ENCODE data around the gene YAE1.

DNA sequence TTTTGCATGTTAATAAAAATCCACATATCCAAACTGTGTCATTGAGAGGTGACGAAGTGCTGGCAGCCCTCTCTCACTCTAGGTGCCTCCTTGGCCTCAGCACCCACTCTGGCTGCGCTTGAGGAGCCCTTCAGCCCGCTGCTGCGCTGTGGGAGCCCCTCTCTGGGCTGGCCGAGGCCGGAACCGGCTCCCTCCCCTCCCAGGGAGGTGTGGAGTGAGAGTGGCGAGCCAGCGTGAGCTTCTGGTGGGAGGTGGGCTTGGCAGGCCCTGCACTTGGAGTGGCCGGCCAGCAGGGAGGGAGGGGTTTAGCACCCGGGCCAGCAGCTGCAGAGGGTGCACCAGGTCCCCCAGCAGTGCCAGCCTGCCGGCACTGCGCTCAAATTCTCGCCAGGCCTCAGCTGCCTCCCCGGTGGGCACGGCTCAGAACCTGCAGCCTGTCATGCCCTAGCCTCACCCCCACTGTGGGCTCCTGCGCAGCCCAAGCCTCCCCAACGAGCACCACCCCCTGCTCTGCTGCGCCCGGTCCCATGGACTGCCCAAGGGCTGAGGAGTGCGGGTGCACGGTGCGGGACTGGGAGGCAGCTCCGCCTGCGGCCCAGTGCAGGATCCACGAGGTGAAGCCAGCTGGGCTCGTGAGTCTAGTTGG is 11.1 kb downstream of the YAE1 start:
- TF ChIP-seq ZNF114 (CRISPR knock-in tag; IDR thresholded peaks at IDR 0.05) (no peak), POLR2AphosphoS5 (IDR thresholded peaks at IDR 0.05; ENCODE audit: low read depth) (no peak)
- TF ChIP-seq, protein P1, sequence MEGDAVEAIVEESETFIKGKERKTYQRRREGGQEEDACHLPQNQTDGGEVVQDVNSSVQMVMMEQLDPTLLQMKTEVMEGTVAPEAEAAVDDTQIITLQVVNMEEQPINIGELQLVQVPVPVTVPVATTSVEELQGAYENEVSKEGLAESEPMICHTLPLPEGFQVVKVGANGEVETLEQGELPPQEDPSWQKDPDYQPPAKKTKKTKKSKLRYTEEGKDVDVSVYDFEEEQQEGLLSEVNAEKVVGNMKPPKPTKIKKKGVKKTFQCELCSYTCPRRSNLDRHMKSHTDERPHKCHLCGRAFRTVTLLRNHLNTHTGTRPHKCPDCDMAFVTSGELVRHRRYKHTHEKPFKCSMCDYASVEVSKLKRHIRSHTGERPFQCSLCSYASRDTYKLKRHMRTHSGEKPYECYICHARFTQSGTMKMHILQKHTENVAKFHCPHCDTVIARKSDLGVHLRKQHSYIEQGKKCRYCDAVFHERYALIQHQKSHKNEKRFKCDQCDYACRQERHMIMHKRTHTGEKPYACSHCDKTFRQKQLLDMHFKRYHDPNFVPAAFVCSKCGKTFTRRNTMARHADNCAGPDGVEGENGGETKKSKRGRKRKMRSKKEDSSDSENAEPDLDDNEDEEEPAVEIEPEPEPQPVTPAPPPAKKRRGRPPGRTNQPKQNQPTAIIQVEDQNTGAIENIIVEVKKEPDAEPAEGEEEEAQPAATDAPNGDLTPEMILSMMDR (conservative IDR thresholded peaks at IDR 0.05; ENCODE audit: low read depth in 2 of 2): no peak

Measured in GM23338 (cell line).